Keratinocyte (primary cell): ENCODE results near the gene SCAMP4.

Experiments used
- CTCF ChIP-seq, 3 experiments: IDR thresholded peaks in 1 of 3; conservative IDR thresholded peaks in 1 of 3; optimal IDR thresholded peaks in 1 of 3; 2 replicates in 2 of 3; 3 replicates in 1 of 3; pipeline versions ENCODE3 to v1.5.1; 2011; ENCODE audit warnings: low read length in 3 of 3, mild to moderate bottlenecking in 3 of 3, moderate library complexity in 2 of 3, control low read depth in 1 of 3, inconsistent platforms in 1 of 3; ENCODE audit not compliant: insufficient read depth in 2 of 3; ENCODE audit errors: extremely low read depth in 1 of 3
- EZH2 ChIP-seq: IDR thresholded peaks from one replicate; pipeline ENCODE4 v1.6.1; 2012; ENCODE audit warnings: inconsistent platforms, mild to moderate bottlenecking, low read length, moderate library complexity

GRCh38 chr19:1893791-1894190 lies 11.4 kb upstream of the SCAMP4 start:
- no peak for TF ChIP-seq EZH2
- no peak for TF ChIP-seq CTCF (optimal IDR thresholded peaks at IDR 0.05 in 1 of 3, IDR thresholded peaks at IDR 0.05 in 1 of 3, conservative IDR thresholded peaks at IDR 0.05 in 1 of 3; ENCODE audit: extremely low read depth in 1 of 3, insufficient read depth in 2 of 3, low read length in 3 of 3)
